GM21619 (cell line): Measurements from ENCODE around the gene ENTR1.

Source experiments
- ATAC-seq: cut with Tn5 transposase; IDR thresholded peaks from one replicate; pipeline ENCODE4 v1.9.1; 2021; ENCODE audit not compliant: unreplicated experiment

ENTR1 gene, protein sequence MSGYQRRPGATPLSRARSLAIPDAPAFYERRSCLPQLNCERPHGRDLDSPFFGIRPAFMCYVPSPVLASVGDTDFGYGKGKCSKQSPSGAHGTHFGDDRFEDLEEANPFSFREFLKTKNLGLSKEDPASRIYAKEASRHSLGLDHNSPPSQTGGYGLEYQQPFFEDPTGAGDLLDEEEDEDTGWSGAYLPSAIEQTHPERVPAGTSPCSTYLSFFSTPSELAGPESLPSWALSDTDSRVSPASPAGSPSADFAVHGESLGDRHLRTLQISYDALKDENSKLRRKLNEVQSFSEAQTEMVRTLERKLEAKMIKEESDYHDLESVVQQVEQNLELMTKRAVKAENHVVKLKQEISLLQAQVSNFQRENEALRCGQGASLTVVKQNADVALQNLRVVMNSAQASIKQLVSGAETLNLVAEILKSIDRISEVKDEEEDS

DNA sequence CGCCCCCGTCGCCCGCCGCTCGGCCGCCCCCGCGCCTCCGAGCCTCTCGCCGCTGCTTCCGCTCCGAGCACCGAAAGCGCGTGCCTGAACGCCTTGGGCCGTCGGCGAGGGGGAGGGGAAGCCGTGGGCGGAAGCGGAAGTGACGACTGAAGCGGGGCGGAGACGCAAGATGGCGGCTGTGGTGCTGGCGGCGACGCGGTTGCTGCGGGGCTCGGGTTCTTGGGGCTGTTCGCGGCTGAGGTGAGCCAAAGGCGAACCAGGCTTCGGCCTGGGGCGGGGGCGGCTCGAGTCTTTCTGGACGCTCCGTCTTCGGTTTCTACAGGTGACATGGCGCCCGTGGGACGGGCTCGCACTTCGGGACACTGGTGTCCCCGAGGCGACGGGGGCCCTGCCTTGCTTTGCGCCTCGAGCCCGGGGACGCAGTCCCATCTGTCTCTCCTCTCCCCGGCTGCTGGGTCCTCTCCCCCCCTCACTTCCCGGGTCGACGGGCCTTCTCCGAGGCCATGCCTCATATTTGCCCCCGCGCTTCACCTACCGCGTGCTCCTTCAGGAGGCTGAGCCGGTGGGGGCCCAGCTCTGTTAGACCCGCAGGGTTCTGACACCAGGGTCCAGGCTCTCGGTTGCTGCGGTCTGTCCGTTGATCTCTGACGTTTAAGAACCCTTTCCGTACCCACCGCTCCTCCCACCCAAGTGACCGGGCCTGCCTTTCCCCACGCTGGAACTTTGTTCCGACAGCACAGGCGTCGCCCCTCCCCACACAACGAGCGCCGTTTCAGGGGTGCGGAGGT, at the start of gene ENTR1, which contains the start of gene PMPCA:
Gene ENTR1, minus strand, starts transcription at position 115 of the 788 bp plus-strand sequence. CDS start 217 bp downstream, outside the sequence.
Gene PMPCA, plus strand, starts transcription at position 159 of the 788 bp plus-strand sequence. Its CDS starts 11 bp downstream, at position 170.
- peak; percentile 76 for ATAC-seq

DNA sequence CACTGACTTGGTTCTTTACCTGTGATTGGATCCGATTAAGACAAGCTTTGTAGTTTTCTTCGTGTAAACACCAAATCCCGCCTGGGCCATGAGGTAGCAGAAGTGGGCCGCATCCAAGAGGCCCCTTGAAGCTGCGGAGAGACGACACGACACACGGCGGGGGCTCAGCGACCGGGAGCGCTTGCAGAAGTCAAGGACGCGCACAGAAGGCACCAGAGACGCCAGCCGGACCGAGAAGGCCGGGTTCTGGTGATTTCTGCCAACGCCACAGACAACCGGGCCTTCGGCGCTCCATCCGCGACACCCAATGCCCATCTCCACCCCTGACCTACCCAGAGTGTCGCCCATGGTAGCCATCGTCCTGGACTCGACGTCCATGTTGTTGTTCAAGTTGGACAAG, 49.0 kb upstream of the ENTR1 start:
- ATAC-seq: no peak

DNA sequence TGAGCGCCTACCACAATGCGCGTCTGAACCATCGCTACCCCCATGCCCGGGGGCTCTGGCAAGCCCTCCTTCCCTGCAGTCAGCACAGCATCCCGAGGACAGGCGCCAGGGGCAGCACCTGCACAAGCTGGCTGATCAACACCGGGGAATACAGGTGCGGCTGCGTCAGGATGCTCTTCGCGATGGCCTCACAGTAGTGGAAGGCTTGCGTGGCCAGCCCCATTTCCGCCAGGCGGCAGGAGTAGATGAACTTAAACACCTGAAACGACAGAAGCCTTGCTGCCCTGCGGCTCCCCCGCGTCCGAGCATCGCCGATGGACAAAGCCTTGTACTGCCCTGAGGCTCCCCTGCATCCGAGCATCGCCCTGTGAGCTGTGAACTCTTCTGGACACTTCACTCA, 46.9 kb upstream of the ENTR1 start:
- ATAC-seq: no peak

DNA sequence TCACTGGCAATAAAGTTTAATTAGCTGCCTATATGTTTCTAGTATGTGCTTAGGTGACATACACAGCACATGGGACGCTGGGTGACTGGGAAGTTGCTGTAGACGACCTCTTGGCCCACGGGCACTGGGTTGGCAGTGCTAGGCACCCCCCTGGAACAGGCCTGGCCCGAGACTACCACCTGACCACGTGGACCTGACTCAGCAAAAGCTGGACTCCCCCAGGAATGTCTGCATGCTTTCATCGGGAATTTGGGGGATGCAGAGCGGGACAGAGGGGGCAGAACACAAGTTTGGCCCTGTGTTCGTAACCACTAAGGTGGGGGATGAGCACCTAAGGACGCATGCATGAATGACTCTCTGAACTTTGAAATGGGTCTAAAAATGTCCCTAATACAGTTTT, 45.8 kb upstream of the ENTR1 start:
- no peak for ATAC-seq

DNA sequence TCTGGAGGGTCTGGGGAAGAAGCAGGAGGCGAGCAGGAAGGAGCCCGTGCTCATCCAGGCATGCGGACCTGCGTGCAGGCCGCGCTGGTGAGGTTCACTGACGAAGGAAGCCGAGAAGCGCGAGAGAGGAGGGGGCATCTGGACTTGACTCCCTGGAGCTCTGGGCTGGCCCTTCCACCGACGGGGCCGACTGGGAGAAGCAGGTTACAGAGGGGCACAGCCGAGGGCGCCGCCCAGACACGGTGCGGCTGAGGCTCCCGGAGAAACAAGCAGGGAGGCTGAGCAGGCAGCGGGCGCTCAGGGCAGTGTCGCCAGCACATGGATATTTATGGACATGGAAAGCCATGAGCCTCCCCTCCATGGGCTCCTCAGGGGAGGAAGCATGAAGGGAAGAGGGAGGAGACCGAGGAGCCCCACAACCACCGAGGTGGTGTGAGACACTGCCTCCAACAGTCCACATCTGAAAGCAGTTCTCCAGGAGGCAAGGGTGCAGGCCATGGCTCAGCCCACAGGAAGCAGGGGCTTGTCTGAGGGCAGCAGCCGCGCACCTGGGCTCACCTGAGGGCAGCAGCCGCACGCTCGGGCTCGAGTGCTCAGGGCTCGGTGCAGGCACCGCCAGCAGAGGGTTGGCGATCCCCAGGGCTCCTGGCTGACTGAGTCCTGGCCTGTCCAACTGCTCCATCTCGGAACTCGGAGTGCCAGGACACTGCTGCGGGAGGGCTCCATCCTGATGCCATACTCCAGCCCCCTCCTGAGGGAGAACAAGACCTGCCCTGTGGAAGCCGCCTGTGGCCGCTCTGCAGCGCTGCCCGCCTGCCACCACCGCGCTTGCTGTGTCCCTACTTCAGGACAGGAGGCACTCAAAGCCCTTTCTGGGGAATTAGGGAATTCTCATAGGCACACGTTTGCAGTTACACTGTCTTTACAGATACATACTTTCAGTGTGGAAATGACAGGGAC, 44.9 kb upstream of the ENTR1 start:
- no peak for ATAC-seq

DNA sequence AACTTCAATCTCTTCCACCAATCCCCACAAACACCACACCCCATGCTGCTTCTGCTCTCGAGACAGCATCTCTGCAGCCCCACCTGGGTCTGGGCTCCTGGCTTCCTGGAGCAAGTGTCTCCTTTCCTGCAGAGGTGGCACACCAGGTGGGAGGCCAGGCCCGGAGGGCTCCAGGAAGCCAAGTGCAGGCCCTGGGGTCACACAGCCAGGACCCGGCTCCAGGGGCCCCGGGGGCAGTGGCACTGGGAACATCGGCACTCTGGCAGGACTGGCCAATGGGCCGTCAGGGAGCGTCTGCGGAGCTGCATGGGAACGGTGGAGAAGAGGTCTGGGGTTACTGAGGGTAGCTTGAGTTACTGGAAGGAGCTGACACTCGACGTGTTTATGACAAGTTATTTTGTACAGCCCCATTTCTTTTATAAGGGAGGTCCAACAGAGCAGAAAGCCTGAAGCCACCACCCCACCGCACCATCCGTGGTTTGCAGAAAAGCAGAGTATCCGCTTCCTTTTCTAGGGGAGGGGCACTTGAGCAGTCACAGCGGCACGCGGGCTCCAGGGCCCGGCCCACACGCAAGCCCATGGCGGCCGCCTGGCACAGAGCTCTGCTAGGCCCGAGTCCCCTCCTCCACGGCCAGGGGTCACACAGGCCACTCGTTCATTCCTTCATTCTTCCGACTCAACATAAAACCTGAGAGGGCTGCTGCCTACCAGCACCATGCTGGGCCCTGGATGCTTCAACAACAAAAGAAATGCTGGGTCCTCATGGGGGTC, 43.8 kb upstream of the ENTR1 start:
- ATAC-seq: no peak

DNA sequence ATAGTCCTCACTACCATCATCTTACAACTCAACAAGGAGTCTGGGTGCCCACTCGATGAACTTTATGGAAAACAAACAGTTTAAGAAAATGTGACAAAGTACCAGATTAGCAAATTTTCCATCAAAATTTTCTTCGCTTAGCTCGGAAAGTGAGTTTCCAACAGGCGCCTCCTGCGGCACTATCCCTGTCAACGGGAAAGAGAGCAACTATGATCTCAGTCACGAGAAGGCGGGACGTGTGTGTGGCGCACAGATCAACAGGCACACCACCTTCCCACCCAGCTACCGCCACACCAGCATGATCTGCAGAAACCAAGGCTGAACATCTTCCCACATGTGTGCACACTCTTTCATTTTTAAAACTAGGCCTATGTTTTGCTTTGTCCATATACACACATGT, 42.9 kb upstream of the ENTR1 start:
- no peak for ATAC-seq

DNA sequence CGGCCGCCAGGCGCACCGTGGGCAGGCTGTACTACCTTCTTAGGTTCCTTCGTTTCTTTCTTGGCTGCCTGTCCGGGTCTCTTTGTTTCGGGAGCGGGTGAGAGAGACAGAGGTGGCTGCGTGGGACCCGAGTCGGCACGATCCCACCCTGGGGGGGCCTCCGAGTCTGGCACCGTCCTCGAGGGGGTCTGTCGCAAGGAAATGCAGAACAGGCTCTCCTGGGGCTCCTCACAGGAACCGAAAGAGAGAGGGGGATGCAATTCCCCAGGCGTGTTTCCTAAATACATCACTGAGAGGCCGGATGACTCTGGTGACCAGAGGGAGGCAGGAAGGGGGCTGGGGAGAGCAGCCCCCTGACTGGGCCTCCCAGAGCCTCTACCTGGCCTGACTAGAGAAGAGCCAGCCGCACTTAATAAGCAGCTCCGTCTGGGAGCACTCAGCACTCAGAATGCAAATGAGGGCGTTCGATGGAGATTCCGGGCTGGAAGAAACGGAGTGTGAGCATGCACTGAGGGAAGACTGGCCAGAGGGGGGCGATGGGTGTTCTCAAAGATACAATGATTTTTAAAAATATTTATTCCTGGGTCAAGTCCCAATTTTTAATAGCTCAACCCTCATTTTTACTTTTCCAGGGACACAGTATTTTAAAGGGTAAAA, 40.9 kb upstream of the ENTR1 start:
- ATAC-seq: no peak

DNA sequence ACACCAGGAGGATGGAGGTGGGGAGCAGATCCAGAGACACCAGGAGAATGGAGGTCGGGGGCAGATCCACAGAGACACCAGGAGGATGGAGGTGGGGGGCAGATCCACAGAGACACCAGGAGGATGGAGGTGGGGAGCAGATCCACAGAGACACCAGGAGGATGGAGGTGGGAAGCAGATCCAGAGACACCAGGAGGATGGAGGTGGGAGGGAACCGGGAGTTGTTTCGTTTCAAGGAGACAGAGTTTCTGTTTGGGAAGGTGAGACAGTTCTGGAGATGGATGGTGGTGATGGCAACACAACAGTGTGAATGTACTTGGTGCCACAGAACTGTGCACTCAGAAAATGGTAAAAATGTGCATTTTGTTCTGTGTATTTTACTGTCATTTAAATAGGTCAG, 38.2 kb upstream of the ENTR1 start:
- no peak for ATAC-seq

DNA sequence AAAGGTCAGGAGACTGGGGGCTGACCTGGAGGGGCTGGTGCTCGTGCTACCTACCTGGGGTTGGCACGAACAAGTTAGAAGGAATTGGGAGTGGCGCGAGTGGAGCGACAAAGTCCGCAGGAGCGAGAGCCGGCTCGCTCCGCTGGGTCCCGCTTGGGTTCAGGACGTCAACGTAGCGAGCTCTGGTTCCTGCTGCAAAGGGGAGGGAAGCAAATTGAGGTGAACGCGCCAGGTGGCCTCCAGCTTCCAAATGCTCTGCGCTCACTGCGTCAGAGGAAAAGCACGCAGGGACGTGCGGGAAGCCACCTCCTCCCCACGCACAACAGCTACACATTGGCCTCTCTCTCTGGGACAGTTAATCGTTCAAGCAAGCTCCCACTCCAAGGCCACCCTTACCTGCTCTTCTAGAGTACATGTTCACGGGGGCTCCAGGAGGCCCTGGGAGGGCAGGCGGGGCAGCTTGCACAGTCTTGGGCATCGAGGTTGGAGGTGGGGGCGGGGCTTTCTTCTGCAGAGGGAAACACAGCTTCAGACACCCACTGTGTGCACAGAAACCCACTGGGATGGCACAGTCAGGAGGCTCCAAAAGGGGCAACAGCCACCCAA, 36.9 kb upstream of the ENTR1 start:
- no peak for ATAC-seq

DNA sequence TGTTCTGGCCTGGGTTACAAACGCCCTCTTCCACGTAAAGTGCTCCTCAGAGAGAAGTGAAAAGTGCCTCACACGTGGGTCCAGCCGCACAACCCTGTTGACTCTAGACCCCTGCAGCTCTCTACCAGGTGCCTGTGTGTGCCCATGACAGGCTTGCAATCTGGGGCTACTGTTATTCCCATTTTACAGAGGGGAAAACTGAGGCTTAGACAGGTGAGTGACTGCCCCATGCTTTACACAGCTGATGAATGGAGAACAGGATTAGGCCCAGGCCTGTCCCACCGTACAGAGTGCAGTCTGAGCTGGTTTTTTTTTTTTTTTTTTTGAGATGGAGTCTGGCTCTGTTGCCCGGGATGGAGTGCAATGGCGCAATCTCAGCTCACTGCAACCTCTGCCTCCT, 35.4 kb upstream of the ENTR1 start:
- no peak for ATAC-seq

DNA sequence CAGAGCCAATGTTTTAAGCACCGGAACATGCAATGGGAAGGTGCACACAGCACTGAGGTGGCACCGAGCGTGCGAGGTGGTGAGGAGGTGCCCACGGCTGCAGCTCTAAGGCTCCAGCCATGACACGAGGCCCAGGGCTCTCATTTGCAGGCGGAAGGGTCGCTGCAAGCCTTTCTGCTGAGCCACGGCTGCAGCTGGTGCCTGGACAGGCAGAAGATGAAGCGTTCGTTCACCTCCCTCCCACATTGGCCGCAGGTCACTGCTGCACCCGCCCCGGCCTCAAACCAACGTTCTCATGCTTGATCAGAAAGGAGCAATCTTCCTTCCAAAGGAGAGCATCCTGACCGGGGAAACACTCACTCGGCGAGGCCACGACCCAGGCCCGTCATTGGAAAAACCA, 33.7 kb upstream of the ENTR1 start:
- ATAC-seq: no peak

DNA sequence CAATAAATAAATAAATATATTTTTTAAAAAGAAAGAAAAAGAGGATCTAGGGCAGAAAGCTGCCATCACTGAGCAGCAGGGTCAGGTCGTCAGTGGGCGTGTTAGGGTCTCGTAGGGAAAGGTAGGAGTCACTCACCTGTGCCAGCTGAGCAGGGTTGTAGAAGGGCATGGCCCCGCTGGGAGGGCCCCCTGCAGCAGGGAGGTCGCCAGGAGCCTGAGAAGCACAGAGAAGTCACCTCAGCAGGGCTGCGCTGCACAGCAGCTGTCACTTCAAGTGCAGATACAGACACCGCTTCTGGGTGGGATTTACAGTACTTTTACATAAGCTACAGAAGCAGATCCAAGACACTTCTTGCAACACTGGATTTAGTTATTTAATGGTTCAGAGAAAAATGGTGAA, 33.3 kb upstream of the ENTR1 start:
- ATAC-seq: no peak

DNA sequence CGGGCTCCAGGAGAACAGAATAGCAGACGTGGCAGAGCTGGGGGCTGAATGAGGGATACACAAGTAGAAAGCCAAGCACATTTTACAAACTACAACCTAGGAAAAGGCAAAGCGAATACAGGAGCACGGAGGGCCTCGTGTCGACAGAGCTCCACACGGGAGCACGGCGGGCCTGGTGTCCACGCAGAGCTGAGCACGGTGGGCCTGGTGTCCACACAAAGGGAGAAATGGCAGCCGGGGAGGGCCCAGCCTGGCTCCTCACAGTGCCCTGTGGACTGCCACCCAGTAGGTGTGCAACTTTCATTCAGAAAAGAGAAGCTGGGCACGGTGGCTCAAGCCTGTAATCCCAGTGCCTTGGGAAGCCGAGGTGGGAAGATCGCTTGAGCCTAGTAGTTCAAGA, 32.7 kb upstream of the ENTR1 start:
- no peak for ATAC-seq

DNA sequence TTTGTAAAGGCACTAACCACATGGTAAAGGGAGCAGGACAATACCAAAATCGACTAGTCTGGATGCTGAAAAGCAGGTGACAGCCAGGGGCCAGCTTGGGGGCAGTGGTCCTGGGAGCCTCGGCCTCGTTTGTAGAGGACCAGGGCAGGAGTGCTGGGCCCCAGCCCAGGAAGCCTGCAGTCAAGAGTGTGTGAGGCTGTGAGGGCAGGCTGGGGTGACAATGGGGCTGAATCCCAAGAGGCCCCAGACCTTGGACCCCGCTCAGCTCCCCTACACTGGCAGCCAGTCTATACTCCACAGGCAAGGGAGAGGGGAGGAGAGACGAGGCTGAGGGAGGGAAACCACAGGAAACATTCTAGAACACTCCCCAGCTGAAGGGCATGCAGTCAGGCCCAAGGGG, 31.9 kb upstream of the ENTR1 start:
- no peak for ATAC-seq

DNA sequence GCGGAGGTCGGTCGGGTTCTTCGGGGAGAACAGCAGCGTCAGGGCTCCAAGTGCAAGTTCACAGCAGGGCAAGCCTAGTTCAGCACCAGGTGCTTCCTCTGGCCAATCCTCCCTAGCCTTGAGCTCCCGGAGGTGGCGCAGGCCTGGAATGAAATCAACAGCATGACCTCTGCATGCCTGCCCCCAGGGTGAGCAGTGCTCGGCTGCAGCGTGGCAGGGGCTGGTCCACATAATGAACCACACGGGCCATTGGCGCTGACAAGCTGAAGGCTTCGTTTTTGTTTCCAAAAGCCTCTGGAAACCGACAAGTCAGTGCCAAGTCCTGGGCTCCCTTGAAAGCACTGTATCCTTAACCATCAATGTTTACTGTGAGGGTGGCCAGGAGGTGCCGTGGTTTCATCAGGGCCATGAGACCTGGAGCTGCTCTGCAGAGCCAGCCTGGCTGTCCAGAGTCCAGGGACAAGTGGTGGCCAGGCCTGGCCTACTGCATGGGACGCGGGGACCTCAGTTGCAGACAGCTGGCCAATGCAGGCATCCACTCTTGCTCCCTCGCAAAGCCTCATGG, 31.3 kb upstream of the ENTR1 start:
- no peak for ATAC-seq

DNA sequence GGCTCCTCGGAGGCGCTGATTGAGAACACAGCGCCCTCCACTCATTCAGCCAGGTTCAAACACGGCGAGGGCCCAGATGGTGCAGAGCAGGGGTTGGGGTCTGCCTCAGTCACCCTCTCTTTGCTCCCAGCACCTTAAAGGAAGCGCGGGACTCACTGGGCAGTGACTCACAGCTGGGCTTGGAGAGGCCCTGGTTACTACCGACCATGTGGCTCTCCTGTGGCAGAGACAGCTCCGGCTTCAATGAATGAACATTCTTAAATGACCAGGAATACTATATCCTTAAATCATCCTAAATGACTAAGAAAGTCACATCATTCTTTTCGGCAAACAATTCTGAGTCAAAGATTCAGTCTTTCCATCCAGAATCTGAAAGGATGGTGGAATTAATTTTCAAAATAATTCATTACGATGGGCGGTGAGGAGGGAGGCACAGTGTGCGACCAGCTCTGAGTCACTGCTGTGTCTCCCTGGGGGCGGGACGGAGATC, 30.8 kb upstream of the ENTR1 start:
- no peak for ATAC-seq

DNA sequence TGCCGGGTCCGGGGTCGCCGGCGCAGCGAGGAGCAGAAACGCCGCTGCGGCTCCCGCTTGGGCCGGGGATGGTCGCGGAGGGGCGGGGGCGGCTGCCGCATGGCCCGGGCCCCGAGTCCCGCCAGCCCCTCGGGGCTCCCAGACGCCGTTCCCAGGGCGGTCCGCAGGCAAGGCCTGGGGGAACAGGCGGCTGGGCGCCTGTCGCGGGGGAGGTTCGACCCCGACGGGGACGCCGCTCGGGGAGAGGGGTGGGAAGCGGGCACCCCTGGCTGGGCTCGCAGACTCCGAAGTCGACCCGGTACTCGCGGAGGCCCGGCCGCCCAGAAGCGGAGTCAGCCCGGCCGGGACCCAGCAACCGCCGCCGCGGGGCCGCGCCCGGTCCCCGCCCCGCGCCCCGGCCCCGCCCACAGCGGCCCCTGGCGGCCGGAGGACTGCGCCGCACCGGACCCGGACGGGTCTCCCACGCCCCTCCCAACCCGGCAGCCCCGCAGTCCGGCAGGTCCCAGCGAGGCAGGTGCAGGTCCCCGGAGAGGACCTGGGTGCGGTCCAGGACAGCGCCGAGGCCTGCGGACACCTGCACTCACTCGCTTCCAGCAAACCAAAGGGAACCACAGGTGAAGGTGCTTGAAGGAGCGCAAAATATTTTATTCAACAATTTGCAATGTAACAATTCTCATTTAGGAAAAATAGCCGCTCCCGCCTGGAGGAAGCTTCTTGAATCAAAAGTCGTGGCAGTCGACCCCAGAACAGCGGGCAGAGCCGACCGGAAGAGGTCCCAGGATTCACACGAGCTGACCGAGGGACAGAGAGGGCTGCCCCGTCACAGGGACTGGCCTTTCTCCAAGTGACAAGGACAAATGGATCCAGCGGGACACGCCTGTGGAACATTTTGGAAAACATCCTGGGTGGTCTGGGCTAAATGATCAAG, 29.3 kb upstream of the ENTR1 start, which contains the start of gene INPP5E:
Gene INPP5E, minus strand, starts transcription at position 365 of the 928 bp plus-strand sequence. CDS start 426 bp downstream, outside the sequence.
- ATAC-seq: peak; percentile 59
